Tibial nerve (tissue), 4 donors: ENCODE data around the gene TEAD4.

Experiments
- EP300 ChIP-seq, 2 donors: sonication (generic); formaldehyde crosslinking; IDR thresholded peaks; one replicate each; pipeline ENCODE4 v1.6.1; 2017; ENCODE audit warnings: antibody characterized with exemption in 2 of 2, mild to moderate bottlenecking in 1 of 2
- POLR2A ChIP-seq, 2 donors: fragments of 450-650 bp; IDR thresholded peaks; one replicate each; pipeline ENCODE4 v1.6.1; 2017; ENCODE audit warnings: antibody characterized with exemption in 2 of 2, mild to moderate bottlenecking in 2 of 2, moderate library complexity in 2 of 2
- TF ChIP-seq, protein P1 (sequence below), 5 experiments: fragments of 200-600 bp in 3 of 5; fragments of 450-650 bp in 2 of 5; sonication (generic) in 3 of 5; IDR thresholded peaks; one replicate each; pipeline ENCODE4 v1.5.1; 2016 to 2019; ENCODE audit warnings: antibody characterized with exemption in 5 of 5, mild to moderate bottlenecking in 3 of 5, moderate library complexity in 2 of 5

DNA sequence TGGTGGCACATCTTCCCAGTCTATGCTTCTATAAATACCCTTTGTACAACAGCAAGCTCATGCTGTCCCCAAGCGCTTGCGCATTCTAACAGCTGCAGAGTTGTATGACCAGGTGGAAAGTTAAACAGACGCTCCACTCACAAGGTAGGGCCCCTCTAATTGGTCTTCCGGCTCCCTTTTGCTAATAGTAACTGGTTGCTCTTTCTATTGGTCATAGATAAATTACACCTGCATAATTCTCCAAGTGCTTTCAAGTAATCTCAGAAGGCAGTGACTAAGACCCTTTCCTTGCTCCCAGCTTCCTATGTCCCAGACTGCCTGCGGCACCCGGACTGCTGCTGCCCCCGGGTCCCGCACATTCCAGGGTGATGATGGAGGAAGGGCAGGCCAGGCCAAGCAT, 111.9 kb downstream of the TEAD4 start:
- no peak for TF ChIP-seq POLR2A (IDR thresholded peaks at IDR 0.05)
- no peak for TF ChIP-seq EP300 (IDR thresholded peaks at IDR 0.05)
- TF ChIP-seq, protein P1, sequence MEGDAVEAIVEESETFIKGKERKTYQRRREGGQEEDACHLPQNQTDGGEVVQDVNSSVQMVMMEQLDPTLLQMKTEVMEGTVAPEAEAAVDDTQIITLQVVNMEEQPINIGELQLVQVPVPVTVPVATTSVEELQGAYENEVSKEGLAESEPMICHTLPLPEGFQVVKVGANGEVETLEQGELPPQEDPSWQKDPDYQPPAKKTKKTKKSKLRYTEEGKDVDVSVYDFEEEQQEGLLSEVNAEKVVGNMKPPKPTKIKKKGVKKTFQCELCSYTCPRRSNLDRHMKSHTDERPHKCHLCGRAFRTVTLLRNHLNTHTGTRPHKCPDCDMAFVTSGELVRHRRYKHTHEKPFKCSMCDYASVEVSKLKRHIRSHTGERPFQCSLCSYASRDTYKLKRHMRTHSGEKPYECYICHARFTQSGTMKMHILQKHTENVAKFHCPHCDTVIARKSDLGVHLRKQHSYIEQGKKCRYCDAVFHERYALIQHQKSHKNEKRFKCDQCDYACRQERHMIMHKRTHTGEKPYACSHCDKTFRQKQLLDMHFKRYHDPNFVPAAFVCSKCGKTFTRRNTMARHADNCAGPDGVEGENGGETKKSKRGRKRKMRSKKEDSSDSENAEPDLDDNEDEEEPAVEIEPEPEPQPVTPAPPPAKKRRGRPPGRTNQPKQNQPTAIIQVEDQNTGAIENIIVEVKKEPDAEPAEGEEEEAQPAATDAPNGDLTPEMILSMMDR (IDR thresholded peaks at IDR 0.05) = no peak
